Measurements from ENCODE around the gene ABR. TPM values are rescaled to one million over a fixed set of nuclear protein-coding genes. Genes with fewer than 3 reads are reported as not detected.
"Not testable (repeated sequence)": the region's sequence is repeated elsewhere in the genome, so short reads cannot be mapped to it uniquely, and the experiment has no call there.

ABR gene
- total RNA-seq, 2 donors from 2014 or later: 159 to 200 TPM

DNA sequence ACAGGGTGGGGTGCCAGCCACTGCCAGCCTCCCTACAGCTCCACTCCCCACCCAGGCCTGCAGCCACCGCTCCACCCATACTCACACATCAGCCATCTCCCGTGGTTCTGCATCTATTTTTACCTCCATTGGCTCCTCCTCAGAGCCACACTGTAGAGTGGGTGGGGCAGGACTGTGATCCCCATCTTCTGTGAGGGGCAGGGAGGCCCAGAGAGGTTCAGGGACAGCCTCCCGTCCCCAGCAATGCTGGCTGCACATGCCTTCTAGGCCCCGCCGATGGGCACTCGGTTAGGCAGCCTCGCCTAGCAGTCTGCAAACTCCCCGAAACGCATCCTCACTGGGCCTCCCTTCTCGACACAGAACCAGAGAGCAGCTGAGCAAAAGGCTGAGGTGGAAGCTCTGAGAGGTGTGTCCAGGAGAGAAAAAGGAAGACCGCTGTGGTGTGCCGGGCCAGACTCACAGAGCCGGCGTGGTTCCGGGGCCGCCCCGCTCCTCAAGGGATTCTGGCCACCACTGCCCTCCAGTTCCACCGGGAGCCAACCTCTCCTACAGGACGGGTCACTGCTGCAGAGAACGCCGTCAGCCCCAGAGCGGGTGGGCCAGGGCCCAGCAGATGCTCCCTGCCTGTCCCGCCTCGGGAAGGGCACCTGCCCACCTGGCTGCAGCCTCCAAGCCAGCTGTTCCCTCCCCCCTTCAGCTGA lies 71.9 kb downstream of the ABR start:
- H3K9me3 ChIP-seq: no peaks in the 10 kb centered on the region
- DNase-seq (ENCODE audit: low spot score) (no peak), ATAC-seq (ENCODE audit: insufficient number of reproducible peaks, low FRiP score, low read depth) (no peak)
- peak overlapping the region; percentile 93 for H3K4me3 ChIP-seq
- TF ChIP-seq, protein P1, sequence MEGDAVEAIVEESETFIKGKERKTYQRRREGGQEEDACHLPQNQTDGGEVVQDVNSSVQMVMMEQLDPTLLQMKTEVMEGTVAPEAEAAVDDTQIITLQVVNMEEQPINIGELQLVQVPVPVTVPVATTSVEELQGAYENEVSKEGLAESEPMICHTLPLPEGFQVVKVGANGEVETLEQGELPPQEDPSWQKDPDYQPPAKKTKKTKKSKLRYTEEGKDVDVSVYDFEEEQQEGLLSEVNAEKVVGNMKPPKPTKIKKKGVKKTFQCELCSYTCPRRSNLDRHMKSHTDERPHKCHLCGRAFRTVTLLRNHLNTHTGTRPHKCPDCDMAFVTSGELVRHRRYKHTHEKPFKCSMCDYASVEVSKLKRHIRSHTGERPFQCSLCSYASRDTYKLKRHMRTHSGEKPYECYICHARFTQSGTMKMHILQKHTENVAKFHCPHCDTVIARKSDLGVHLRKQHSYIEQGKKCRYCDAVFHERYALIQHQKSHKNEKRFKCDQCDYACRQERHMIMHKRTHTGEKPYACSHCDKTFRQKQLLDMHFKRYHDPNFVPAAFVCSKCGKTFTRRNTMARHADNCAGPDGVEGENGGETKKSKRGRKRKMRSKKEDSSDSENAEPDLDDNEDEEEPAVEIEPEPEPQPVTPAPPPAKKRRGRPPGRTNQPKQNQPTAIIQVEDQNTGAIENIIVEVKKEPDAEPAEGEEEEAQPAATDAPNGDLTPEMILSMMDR (IDR thresholded peaks at IDR 0.05): no peak
- peaks cover 61 to 90% of the 10 kb centered on the region in 2 donors for H3K4me1 ChIP-seq (ENCODE audit: control insufficient read depth in 1 of 2, low read depth in 2 of 2)
- no peaks in the 10 kb centered on the region for H3K36me3 ChIP-seq
- H3K27ac ChIP-seq: peak overlapping the region; percentile 96 to 97
- H3K27me3 ChIP-seq (replicated peaks; ENCODE audit: insufficient read depth): no peaks in the 10 kb centered on the region

DNA sequence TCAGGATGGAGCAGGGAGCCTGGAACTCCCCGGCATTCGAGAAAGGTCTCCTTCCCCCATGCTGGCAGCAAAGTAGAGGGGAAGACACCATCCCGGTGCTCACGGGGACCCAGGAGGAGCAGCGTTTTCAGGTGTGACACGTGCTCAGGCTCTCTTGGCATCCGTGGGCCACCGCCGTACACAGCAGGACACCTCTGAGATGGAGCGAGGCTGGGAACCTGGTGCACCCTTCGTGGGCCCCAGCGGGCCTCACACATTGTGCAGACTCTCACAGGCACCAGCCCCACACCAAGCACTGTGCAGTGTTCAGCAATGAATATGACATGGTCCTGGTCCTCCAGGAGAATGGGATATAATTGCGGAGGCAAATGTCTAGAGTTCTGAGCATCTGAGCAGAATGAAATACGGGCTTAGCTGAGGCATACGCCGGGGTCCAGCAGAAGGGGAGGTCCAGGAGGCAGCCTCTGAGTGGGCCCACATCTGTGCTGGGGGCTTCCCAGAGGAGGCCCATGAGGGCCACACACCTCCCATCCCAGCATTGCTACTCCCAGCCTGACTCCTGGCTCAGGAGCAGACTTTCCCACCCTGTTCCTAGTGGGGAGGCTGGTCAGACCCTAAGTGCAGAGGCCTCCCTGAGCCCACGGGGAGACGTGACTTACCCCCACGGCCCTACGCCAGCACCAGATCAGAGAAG lies 72.6 kb downstream of the ABR start:
- ATAC-seq (ENCODE audit: insufficient number of reproducible peaks, low FRiP score, low read depth): no peak
- DNase-seq (ENCODE audit: low spot score): no peak
- H3K9me3 ChIP-seq: no peaks in the 10 kb centered on the region
- no peaks in the 10 kb centered on the region for H3K36me3 ChIP-seq
- peak overlapping the region; percentile 96 to 97 for H3K27ac ChIP-seq
- peaks cover 59 to 86% of the 10 kb centered on the region in 2 donors for H3K4me1 ChIP-seq (ENCODE audit: control insufficient read depth in 1 of 2, low read depth in 2 of 2)
- H3K27me3 ChIP-seq (replicated peaks; ENCODE audit: insufficient read depth): no peaks in the 10 kb centered on the region
- TF ChIP-seq, protein P1 (IDR thresholded peaks at IDR 0.05): no peak
- H3K4me3 ChIP-seq: peak overlapping the region; percentile 93

DNA sequence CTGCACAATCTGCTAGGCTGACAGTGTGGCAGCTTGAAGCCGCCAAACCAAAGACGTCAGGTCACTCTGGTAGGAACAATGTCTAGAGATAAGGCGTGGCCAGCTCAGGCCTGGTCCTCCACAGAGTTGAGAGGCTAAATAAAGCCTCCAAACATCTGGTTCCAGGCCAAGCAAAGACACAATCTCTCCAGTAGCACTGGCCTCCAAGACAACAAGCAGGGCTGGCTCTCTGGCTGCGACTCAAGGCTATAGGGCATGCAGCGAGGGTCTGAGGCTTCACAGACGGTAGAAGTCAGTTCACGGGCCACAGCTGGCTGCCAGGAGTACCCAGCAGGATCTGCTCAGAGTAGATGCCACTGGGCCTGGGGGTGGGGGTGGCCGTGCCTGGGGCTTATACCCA lies 75.6 kb downstream of the ABR start:
- H3K4me1 ChIP-seq (ENCODE audit: control insufficient read depth in 1 of 2, low read depth in 2 of 2): peaks cover 46 to 68% of the 10 kb centered on the region in 2 donors
- no peak for DNase-seq (ENCODE audit: low spot score)
- peak overlapping the region; percentile 46 for H3K4me3 ChIP-seq
- peak; percentile 18 for ATAC-seq (ENCODE audit: insufficient number of reproducible peaks, low FRiP score, low read depth)
- H3K27ac ChIP-seq: peak overlapping the region; percentile 83 to 96
- no peaks in the 10 kb centered on the region for H3K9me3 ChIP-seq
- TF ChIP-seq, protein P1 (IDR thresholded peaks at IDR 0.05): no peak
- H3K36me3 ChIP-seq: peaks cover 11% of the 10 kb centered on the region
- no peaks in the 10 kb centered on the region for H3K27me3 ChIP-seq (replicated peaks; ENCODE audit: insufficient read depth)

DNA sequence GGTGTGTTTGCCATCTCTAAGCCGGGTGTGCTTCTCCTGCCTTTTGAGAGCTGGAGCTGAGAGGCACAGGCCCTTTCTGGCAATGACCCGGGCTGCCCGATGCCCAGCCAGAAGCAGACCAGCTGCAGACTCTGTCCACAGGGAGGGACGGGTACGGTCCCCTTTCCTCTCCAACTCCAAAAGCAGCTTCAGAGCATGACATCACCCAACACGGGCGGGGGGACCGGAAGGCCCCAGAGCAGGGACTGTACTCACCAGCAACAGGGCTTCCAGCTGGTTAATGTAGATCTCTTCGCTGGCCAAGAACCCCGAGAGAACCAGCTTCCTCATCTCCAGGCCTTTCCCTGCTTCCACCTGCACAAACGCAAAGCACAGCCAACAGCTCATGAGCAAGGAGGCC lies 79.4 kb downstream of the ABR start:
- H3K36me3 ChIP-seq: peaks cover 23% of the 10 kb centered on the region
- TF ChIP-seq, protein P1 (IDR thresholded peaks at IDR 0.05): no peak
- H3K4me3 ChIP-seq: no peak overlapping the region
- ATAC-seq (ENCODE audit: insufficient number of reproducible peaks, low FRiP score, low read depth) (peak; percentile 9), DNase-seq (ENCODE audit: low spot score) (no peak)
- H3K27ac ChIP-seq: peak overlapping the region; percentile 34 to 51
- H3K4me1 ChIP-seq (ENCODE audit: control insufficient read depth in 1 of 2, low read depth in 2 of 2): peaks cover 32 to 44% of the 10 kb centered on the region in 2 donors
- H3K9me3 ChIP-seq: no peaks in the 10 kb centered on the region
- H3K27me3 ChIP-seq (replicated peaks; ENCODE audit: insufficient read depth): no peaks in the 10 kb centered on the region

DNA sequence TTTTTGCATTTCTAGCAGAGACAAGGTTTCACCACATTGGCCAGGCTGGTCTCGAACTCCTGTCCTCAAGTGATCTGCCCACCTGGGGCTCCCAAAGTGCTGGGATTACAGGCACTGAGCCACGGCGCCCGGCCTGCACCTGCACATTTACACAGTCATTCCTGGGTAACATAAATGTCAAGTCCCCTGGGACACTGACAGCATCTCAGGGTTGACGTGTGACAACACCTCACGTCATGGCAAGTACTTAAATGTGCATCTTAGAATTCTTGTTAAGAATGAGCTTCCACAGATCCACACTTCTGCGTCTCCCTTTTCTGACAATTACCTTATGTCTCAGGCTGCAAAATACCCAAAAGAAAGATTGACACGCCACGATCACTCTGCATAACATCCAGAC lies 80.5 kb downstream of the ABR start:
- H3K27me3 ChIP-seq (replicated peaks; ENCODE audit: insufficient read depth): no peaks in the 10 kb centered on the region
- TF ChIP-seq, protein P1 (IDR thresholded peaks at IDR 0.05): no peak
- H3K9me3 ChIP-seq: no peaks in the 10 kb centered on the region
- no peak overlapping the region for H3K4me3 ChIP-seq
- peaks cover 20 to 32% of the 10 kb centered on the region in 2 donors for H3K4me1 ChIP-seq (ENCODE audit: control insufficient read depth in 1 of 2, low read depth in 2 of 2)
- peaks cover 30% of the 10 kb centered on the region for H3K36me3 ChIP-seq
- ATAC-seq (ENCODE audit: insufficient number of reproducible peaks, low FRiP score, low read depth): no peak
- peak overlapping the region in 1 of 2 donors; percentile 51 for H3K27ac ChIP-seq
- no peak for DNase-seq (ENCODE audit: low spot score)

DNA sequence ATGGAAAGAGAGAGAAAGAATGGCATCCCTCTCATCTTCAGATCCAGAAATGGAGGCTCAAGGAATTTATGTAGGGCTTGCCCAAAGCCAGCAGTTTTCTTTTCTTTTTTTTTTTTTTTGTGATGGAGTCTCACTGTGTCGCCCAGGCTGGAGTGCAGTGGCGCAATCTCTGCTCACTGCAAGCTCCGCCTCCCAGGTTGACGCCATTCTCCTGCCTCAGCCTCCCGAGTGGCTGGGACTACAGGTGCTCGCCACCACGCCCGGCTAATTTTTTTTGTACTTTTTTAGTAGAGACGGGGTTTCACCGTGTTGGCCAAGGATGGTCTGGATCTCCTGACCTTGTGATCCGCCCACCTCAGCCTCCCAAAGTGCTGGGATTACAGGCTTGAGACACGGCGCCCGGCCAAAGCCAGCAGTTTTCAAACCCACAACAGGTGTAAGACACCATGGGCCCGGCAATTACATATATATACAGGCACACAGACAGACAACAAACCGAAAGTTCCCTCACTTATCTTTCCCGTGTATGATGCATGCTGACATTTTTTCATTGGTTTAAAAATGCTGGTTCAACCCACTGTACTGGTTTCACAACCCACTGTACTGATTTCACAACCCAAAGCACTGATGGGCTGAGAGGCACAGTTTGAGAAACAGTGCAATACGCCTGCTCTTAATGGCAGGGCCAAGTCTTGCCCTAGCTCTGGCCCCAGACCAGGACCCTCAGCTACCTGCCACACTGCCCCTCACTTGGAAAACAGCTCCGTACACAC lies 81.6 kb downstream of the ABR start:
- H3K27ac ChIP-seq; H3K9me3 ChIP-seq; ATAC-seq (ENCODE audit: insufficient number of reproducible peaks, low FRiP score, low read depth); H3K4me3 ChIP-seq; DNase-seq (ENCODE audit: low spot score); H3K27me3 ChIP-seq (replicated peaks; ENCODE audit: insufficient read depth): not testable (repeated sequence)
- Histone ChIP-seq H3K36me3 (peaks cover 34% of the 10 kb centered on the region), H3K4me1 (ENCODE audit: control insufficient read depth in 1 of 2, low read depth in 2 of 2) (peaks cover 11 to 21% of the 10 kb centered on the region in 2 donors)
